Thoracic aorta (tissue), 2 donors: ENCODE data around the gene SYAP1. TPM values are rescaled to one million over a fixed set of nuclear protein-coding genes. Genes with fewer than 3 reads are reported as not detected.
"Not testable (repeated sequence)": the region's sequence is repeated elsewhere in the genome, so short reads cannot be mapped to it uniquely, and the experiment has no call there.

ENCODE experiments used
- ATAC-seq: fragments of 150-250 bp; one replicate; pipeline ENCODE4 v1.8.0; 2017; ENCODE audit warnings: low read depth; ENCODE audit not compliant: insufficient number of reproducible peaks, low FRiP score
- DNase-seq: peaks from one replicate; pipeline ENCODE4 v3.0.0-alpha.2; 2020; ENCODE audit warnings: low spot score
- H3K27ac ChIP-seq, 2 donors: fragments of 200-600 bp; sonication (generic); 1 replicate in 1 of 2; 2 replicates in 1 of 2; pipeline ENCODE4 v1.5.1; 2016; ENCODE audit warnings: mild to moderate bottlenecking in 2 of 2, moderate library complexity in 2 of 2
- H3K27me3 ChIP-seq: fragments of 200-600 bp; sonication (generic); replicated peaks from 2 replicates; pipeline ENCODE4 v1.6.0; 2016; ENCODE audit warnings: mild to moderate bottlenecking; ENCODE audit not compliant: insufficient read depth
- H3K36me3 ChIP-seq: fragments of 200-600 bp; sonication (generic); one replicate; pipeline ENCODE4 v1.5.1; 2016
- H3K4me1 ChIP-seq, 2 donors: fragments of 200-600 bp; sonication (generic); 1 replicate in 1 of 2; 2 replicates in 1 of 2; pipeline versions ENCODE4 v1.5.1 to v1.6.0; 2016; ENCODE audit warnings: low read depth in 2 of 2, mild to moderate bottlenecking in 1 of 2; ENCODE audit not compliant: control insufficient read depth in 1 of 2
- H3K4me3 ChIP-seq: fragments of 200-600 bp; sonication (generic); 2 replicates; pipeline ENCODE4 v1.5.1; 2016; ENCODE audit warnings: mild to moderate bottlenecking
- H3K9me3 ChIP-seq: fragments of 200-600 bp; sonication (generic); 2 replicates; pipeline ENCODE4 v1.5.1; 2016
- total RNA-seq, 2 donors: library from RNA; depleted of rRNA; stranded (reverse); fragments of >200 nt; gene quantifications; one replicate each; pipeline versions ENCODE4 v1.1.0 to v1.2.3, GENCODE V29; 2016
- TF ChIP-seq, protein P1 (sequence below): fragments of 200-600 bp; sonication (generic); IDR thresholded peaks from one replicate; pipeline ENCODE4 v1.5.1; 2019; ENCODE audit warnings: antibody characterized with exemption

The SYAP1 gene
- total RNA-seq, 2 donors from 2014 or later: 18.3 to 22.2 TPM

DNA sequence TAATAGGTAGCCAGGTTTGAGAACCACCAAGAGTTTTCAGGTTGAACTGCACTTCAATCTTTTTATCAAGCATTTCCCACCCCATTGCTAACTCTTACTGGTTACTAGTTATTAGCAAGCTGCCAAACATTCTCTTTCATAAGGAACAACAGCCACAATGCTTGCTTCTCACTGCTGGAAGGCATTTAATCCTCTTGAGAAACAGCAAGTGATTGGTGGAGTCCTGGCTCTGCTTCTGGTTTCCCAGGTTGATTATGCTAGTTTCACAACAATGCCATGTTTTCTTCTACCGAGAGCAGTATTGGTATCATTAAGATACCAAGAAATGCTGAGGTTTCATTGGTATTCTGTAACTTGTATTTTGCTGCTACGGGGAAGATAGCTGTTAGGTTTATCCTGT is 34.6 kb downstream of the SYAP1 start:
- no peaks in the 10 kb centered on the region for H3K9me3 ChIP-seq
- peaks cover 23% of the 10 kb centered on the region for H3K36me3 ChIP-seq
- H3K4me1 ChIP-seq: no peaks in the 10 kb centered on the region
- ATAC-seq (no peak), DNase-seq (no peak)
- TF ChIP-seq, protein P1, sequence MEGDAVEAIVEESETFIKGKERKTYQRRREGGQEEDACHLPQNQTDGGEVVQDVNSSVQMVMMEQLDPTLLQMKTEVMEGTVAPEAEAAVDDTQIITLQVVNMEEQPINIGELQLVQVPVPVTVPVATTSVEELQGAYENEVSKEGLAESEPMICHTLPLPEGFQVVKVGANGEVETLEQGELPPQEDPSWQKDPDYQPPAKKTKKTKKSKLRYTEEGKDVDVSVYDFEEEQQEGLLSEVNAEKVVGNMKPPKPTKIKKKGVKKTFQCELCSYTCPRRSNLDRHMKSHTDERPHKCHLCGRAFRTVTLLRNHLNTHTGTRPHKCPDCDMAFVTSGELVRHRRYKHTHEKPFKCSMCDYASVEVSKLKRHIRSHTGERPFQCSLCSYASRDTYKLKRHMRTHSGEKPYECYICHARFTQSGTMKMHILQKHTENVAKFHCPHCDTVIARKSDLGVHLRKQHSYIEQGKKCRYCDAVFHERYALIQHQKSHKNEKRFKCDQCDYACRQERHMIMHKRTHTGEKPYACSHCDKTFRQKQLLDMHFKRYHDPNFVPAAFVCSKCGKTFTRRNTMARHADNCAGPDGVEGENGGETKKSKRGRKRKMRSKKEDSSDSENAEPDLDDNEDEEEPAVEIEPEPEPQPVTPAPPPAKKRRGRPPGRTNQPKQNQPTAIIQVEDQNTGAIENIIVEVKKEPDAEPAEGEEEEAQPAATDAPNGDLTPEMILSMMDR: no peak
- no peak overlapping the region for H3K27ac ChIP-seq
- H3K4me3 ChIP-seq: no peak overlapping the region
- no peaks in the 10 kb centered on the region for H3K27me3 ChIP-seq

DNA sequence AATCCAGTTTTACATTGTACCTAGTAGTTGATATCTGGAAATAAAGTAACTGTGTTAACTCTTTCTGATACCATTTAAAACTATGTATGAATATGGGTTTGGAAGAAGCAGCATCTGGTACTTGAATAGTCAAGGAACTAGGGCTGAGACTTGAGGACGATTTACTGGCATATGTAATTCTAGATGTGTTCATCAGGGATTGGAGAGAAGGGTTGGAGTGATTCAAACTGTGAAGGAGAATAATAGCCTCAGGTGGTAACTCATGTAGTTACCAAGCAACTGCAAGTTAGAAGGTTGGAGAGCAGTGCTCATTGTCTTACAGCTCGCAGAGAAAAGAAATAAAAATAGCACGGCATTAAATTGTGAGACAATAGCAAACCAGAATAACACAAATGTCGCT is 37.3 kb downstream of the SYAP1 start:
- DNase-seq: no peak
- no peaks in the 10 kb centered on the region for H3K27me3 ChIP-seq
- no peaks in the 10 kb centered on the region for H3K4me1 ChIP-seq
- no peak overlapping the region for H3K27ac ChIP-seq
- ATAC-seq: no peak
- TF ChIP-seq, protein P1: no peak
- H3K4me3 ChIP-seq: no peak overlapping the region
- H3K36me3 ChIP-seq: peaks cover 20% of the 10 kb centered on the region
- no peaks in the 10 kb centered on the region for H3K9me3 ChIP-seq

DNA sequence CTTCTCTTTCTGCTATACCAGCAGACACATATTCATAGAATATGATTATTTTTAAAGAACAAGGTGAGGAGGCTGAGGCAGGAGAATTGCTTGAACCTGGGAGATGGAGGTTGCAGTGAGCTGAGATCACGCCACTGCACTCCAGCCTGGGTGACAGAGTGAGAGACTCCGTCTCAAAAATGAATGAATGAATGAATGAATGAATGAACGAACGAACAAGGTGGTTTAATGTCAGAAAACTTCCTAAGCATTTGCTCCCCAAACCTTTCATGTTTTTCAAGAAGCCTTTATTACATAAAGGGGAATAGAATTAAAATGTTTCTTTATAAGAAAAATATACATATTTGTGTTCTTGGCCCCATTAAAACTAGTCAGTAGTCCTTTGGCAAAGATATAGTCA is 42.1 kb downstream of the SYAP1 start:
- not testable (repeated sequence) for H3K27ac ChIP-seq, DNase-seq, ATAC-seq, H3K27me3 ChIP-seq, H3K4me3 ChIP-seq, H3K9me3 ChIP-seq, H3K4me1 ChIP-seq
- H3K36me3 ChIP-seq: peaks cover 12% of the 10 kb centered on the region

DNA sequence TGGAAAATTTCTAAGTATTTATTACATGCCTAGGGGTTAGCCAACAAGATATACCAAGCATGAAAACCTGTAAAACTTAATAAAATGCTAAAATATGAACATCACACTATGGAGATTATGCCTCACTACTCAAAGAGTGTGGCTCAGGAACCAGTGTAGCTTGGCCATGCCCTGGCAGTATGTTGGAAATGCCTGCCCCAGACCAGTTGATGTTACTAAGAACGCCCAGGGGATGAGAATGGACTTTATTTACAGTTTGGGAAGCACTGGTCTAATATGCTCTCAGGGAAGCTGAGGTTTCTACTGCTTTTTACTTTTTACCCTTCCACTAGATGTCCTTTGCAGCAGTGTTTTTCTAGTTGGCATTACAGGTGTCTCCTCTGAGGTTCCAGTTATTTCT is 43.2 kb downstream of the SYAP1 start:
- Histone ChIP-seq H3K4me3 (no peak overlapping the region), H3K27me3 (no peaks in the 10 kb centered on the region), H3K27ac (no peak overlapping the region), H3K9me3 (no peaks in the 10 kb centered on the region), H3K4me1 (no peaks in the 10 kb centered on the region), H3K36me3 (peaks cover 5% of the 10 kb centered on the region)
- DNase-seq: no peak
- TF ChIP-seq, protein P1: no peak
- no peak for ATAC-seq

DNA sequence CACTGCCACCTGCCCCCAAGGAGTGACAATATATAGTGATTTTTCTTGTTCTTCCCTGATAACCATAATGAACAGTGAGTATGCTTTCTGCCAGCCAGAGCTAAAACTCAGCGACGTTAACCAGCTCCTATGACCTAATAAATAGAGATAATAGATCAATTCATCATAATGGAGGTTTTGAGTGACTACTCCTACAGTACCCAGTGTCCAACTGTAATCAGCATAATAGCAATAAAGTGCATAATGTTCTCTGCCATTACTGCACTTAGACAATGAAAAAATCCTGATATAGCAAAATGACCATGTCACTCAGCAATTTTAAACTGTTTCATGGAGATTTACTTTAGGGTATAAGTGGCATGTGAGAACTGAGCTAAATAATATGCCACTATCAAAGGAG is 46.2 kb downstream of the SYAP1 start:
- Histone ChIP-seq H3K9me3 (no peaks in the 10 kb centered on the region), H3K4me3 (no peak overlapping the region), H3K36me3 (no peaks in the 10 kb centered on the region), H3K4me1 (no peaks in the 10 kb centered on the region), H3K27ac (no peak overlapping the region), H3K27me3 (no peaks in the 10 kb centered on the region)
- TF ChIP-seq, protein P1: no peak
- ATAC-seq: no peak
- no peak for DNase-seq

DNA sequence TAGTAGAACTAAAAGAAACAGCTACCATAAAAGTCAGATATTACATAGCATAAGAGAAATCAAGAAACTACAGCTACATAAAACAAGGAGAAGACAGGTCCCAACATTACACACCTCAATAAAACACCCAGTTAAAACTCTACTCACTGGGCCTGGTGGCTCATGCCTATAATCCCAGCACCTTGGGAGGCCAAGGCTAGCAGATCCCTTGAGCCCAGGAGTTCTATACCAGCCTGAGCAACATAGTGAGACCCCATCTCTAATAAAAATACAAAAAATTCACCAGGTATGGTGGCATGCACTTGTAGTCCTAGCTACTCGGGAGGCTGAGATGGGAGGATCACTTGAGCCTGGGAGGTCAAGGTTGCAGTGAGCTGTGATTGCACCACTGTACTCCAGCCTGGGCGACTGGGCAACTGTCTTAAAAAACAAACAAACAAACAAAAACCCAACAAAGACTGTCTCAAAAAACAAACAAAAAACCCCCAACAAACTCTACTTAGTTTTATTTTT is 51.6 kb downstream of the SYAP1 start:
- no peak for DNase-seq
- TF ChIP-seq, protein P1: no peak
- no peak overlapping the region for H3K27ac ChIP-seq
- no peaks in the 10 kb centered on the region for H3K36me3 ChIP-seq
- H3K27me3 ChIP-seq: no peaks in the 10 kb centered on the region
- no peaks in the 10 kb centered on the region for H3K9me3 ChIP-seq
- H3K4me3 ChIP-seq: no peak overlapping the region
- ATAC-seq: no peak
- no peaks in the 10 kb centered on the region for H3K4me1 ChIP-seq
